M059J (cell line): ENCODE data around the gene CDCA5. TPM values are rescaled to one million over a fixed set of nuclear protein-coding genes. Genes with fewer than 3 reads are reported as not detected.

Experiments used
- DNase-seq: peaks from one replicate; pipeline ENCODE4 v3.0.0-alpha.2; 2012; ENCODE audit warnings: low read depth
- total RNA-seq: library from RNA; depleted of rRNA; stranded (reverse); fragments of >200 nt; shearing (Covaris generic); gene quantifications from 2 replicates; pipeline ENCODE4 v1.2.3, GENCODE V29; 2014

The CDCA5 gene
- total RNA-seq, 1 experiment from 2014 or later: 56.8 TPM

GRCh38 chr11:65071907-65072630 lies 11.8 kb downstream of the CDCA5 start:
- DNase-seq: no peak

GRCh38 chr11:65069217-65069616 lies 14.6 kb downstream of the CDCA5 start:
- DNase-seq: no peak

GRCh38 chr11:65067446-65067845 lies 16.4 kb downstream of the CDCA5 start:
- DNase-seq: no peak

GRCh38 chr11:65066805-65067291 lies 17.0 kb downstream of the CDCA5 start:
- DNase-seq: no peak

GRCh38 chr11:65066315-65066714 lies 17.5 kb downstream of the CDCA5 start:
- no peak for DNase-seq

- DNase-seq: no peak
These were observed 18.0 kb downstream of the CDCA5 start for GRCh38 chr11:65065851-65066250.

- no peak for DNase-seq
These were observed 19.0 kb downstream of the CDCA5 start for GRCh38 chr11:65064847-65065240.

- no peak for DNase-seq
These were observed 20.3 kb downstream of the CDCA5 start for GRCh38 chr11:65063532-65063931.

- peak; percentile 35 for DNase-seq
These were observed 22.9 kb downstream of the CDCA5 start for GRCh38 chr11:65060913-65061408.

- DNase-seq: no peak
These were observed 23.6 kb downstream of the CDCA5 start for GRCh38 chr11:65059959-65060824.

GRCh38 chr11:65059523-65059922 lies 24.3 kb downstream of the CDCA5 start:
- no peak for DNase-seq

GRCh38 chr11:65058419-65059054 lies 25.3 kb downstream of the CDCA5 start, which contains the start of gene NAALADL1:
Gene NAALADL1 (minus strand): TSS chr11:65058553. CDS start chr11:65058521, 32 bp downstream.
- DNase-seq: no peak

- DNase-seq: no peak
These were observed 25.8 kb downstream of the CDCA5 start for GRCh38 chr11:65058012-65058411.

GRCh38 chr11:65057526-65057925 lies 26.3 kb downstream of the CDCA5 start:
- no peak for DNase-seq

GRCh38 chr11:65056999-65057398 lies 26.8 kb downstream of the CDCA5 start:
- no peak for DNase-seq

- no peak for DNase-seq
These were observed 28.3 kb downstream of the CDCA5 start for GRCh38 chr11:65055538-65055937.

- no peak for DNase-seq
These were observed 29.9 kb downstream of the CDCA5 start for GRCh38 chr11:65053827-65054508.

GRCh38 chr11:65051398-65051858 lies 32.4 kb downstream of the CDCA5 start:
- DNase-seq: no peak

- DNase-seq: no peak
These were observed 36.0 kb downstream of the CDCA5 start for GRCh38 chr11:65047581-65048422.

GRCh38 chr11:65045728-65046127 lies 38.1 kb downstream of the CDCA5 start:
- no peak for DNase-seq
